LNCaP clone FGC (cell line): ENCODE results near the gene COL27A1.
"Not testable (repeated sequence)": the region's sequence is repeated elsewhere in the genome, so short reads cannot be mapped to it uniquely, and the experiment has no call there.

Experiments
- DNase-seq: peaks from one replicate; pipeline ENCODE4 v3.0.0-alpha.2; 2011; ENCODE audit warnings: low read depth
- H3K4me3 ChIP-seq: 2 replicates; pipeline ENCODE4 v1.5.1; 2011; ENCODE audit warnings: mild to moderate bottlenecking, low read depth, low read length, control low read depth
- TF ChIP-seq, protein P1 (sequence below): IDR thresholded peaks from 2 replicates; pipeline ENCODE4 v1.5.1; 2012; ENCODE audit warnings: mild to moderate bottlenecking; ENCODE audit not compliant: control insufficient read depth, insufficient read depth; ENCODE audit errors: extremely low read depth

The COL27A1 gene

DNA sequence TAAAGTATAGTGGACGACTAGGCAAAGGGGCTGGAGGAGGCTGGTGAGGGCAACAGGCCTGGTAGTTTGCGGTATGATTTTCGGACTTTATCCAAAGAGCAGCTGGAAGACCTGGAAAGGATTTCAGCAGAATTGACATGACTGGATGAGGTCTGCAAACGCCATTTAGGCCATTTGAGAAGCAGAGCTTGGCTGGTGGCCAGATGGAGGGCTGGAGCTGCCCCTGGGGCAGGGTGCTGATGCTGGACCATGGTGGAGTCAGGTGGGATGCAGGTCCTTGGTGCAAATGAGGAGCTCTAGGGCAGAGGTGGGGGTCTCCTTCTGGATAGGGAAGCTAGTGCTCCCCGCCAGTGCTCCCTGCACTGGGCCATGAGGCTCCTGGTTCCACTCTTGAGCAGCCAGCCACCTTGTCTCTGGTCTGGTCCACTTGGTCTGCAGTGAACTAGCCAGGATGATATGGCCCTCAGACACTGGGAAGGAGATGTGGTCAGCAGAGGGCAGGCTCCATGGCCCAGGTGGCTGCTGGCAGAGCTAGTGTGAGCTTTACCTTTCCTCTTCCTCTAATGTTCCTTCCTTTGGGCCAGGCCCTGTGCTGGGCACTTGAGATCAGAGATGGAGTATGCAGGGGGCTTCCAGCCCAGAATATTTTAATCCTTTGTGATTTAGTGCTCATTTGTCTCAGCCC is 31.4 kb downstream of the COL27A1 start:
- TF ChIP-seq, protein P1, sequence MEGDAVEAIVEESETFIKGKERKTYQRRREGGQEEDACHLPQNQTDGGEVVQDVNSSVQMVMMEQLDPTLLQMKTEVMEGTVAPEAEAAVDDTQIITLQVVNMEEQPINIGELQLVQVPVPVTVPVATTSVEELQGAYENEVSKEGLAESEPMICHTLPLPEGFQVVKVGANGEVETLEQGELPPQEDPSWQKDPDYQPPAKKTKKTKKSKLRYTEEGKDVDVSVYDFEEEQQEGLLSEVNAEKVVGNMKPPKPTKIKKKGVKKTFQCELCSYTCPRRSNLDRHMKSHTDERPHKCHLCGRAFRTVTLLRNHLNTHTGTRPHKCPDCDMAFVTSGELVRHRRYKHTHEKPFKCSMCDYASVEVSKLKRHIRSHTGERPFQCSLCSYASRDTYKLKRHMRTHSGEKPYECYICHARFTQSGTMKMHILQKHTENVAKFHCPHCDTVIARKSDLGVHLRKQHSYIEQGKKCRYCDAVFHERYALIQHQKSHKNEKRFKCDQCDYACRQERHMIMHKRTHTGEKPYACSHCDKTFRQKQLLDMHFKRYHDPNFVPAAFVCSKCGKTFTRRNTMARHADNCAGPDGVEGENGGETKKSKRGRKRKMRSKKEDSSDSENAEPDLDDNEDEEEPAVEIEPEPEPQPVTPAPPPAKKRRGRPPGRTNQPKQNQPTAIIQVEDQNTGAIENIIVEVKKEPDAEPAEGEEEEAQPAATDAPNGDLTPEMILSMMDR = no peak
- H3K4me3 ChIP-seq = no peak overlapping the region
- DNase-seq = no peak

DNA sequence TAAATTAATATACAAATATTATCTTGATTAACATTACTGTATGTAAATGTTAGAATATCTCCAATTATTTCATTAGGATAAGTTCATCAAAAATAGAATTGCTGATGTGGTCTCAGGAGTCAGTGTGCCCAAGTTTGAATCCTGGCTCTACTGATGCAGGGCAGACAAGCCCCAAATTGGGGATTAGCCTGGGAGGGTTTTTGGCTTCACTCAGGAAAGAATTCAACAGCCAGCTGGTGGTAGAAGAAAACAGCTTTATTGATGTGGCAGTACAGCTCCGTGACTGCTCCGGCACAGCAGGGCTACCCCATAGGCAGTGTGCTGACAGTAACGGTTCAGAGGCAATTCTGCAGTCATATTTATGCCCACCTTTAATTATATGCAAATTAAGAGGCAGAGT is 32.5 kb downstream of the COL27A1 start:
- TF ChIP-seq, protein P1 = no peak

DNA sequence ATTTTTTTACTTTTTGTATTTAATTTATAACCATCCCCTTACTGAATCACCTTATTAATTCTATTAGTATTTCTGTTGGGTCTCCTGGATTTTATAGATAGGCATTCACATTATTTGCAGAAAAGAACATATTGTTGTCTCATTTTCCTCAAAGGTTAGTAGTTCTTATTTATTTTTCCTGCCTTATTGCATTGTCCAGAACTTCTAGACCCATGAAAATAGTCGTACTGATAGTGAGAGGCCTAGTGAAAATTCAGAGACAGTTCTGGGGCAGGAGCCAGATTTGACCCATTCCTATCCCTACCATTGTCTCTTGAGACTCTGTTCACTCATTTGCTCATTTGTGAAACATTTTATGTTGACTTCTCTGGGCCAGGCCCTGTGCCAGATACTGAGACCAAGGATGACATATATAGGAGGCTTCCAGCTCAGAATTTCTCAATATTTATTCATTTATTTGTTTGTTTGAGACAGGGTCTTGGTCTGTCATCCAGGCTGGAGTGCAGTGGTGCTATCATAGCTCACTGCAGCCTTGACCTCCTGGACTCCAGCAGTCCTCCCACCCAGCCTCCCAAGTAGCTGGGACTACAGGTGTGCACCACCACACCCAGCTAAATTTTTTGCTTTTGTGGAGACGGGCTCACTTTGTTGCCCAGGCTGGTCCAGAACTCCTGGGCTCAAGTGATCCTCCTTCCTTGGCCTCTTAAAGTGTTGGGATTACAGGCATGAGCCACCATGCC is 34.7 kb downstream of the COL27A1 start:
- TF ChIP-seq, protein P1 = no peak
- no peak for DNase-seq

More for the DNA sequence above, 32.5 kb downstream of the COL27A1 start:
- H3K4me3 ChIP-seq = no peak overlapping the region
- DNase-seq = no peak

DNA sequence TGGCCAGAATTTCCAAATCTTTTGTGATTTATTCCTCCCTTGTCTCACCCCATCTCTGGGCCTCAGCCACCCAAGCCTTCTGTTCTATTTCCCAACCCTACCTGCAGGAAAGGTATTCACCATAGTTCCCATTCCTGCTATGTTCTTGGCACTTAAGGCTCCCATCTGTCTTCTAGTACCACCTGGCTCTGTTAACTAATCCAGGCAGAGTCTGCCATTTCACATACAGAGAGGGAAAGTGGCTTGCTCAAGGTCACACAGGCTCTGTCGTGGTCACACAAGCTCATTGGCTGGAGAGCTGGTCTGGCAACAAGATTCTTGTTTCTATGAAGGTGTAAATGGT is 35.2 kb downstream of the COL27A1 start:
- TF ChIP-seq, protein P1 = no peak
- DNase-seq = no peak
- no peak overlapping the region for H3K4me3 ChIP-seq

More for the DNA sequence above, 34.7 kb downstream of the COL27A1 start:
- no peak overlapping the region for H3K4me3 ChIP-seq

DNA sequence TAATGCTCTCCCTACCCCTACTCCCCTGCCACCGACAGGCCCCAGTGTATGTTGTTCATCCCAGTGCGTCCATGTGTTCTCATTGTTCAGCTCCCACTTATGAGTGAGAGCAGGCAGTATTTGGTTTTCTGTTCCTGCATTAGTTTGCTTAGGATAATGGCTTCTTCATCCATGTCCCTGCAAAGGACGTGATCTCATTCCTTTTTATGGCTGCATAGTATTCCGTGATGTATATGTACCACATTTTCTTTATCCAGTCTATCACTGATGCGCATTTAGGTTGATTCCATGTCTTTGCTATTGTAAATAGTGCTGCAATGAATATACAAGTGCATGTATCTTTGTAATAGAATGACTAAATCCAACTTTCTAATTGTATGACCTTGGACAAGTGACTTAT is 36.1 kb downstream of the COL27A1 start:
- H3K4me3 ChIP-seq, DNase-seq: not testable (repeated sequence)

DNA sequence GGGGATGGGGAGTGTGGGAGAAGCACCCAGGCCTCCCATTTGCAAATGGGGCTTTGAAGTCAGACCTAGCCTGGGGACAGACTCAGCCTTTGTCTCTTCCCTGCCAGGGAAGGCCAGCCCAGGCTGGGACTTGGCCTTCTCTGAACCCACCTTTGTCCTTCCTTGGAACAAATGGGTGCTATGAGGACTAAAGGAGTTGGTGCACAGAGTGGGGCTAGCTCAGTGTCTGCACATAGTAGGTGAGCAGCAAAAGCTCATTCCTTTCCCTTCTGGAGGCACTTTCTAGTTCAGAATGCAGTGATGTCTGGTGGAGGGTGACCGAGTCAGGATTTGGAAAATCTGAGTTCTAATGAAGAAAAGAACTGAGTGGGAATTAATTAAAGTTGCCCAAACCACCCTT is 37.2 kb downstream of the COL27A1 start:
- H3K4me3 ChIP-seq = no peak overlapping the region
- TF ChIP-seq, protein P1 = no peak
- DNase-seq = no peak

DNA sequence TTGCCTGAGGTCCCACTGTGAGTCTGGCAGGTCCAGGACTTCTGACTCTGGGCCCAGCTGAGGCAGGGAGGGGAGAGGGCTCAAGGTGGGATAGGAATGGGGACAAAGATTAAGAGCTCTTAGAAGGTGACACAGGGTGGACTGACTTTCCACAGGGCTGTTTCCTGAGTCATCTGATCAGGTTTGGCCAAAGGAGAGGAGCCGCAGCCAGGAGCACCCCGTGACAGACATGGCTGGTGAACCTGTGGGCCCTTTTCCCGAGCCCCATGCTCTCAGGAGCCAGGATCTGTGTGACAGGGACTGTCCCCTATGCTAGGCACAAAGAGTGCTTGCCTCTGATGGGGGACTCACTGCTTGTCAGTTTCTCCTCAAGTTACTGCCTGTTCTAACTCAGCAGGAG is 37.8 kb downstream of the COL27A1 start:
- TF ChIP-seq, protein P1 = no peak
- DNase-seq = no peak
- H3K4me3 ChIP-seq = no peak overlapping the region
